ENCODE results near the gene VSTM4.

Gene VSTM4

GRCh38 chr10:49090189-49090575 lies 25.1 kb downstream of the VSTM4 start:
- DNase-seq: no peak

GRCh38 chr10:49089557-49090188 lies 25.6 kb downstream of the VSTM4 start:
- no peak for DNase-seq

- DNase-seq: no peak
These were observed 26.2 kb downstream of the VSTM4 start for GRCh38 chr10:49089152-49089551.

GRCh38 chr10:49086889-49087288 lies 28.4 kb downstream of the VSTM4 start:
- no peak for DNase-seq

GRCh38 chr10:49083261-49083660 lies 32.1 kb downstream of the VSTM4 start:
- DNase-seq: no peak

- DNase-seq: no peak
These were observed 32.6 kb downstream of the VSTM4 start for GRCh38 chr10:49082766-49083165.

- DNase-seq: no peak
These were observed 33.6 kb downstream of the VSTM4 start for GRCh38 chr10:49081547-49082275.

- no peak for DNase-seq
These were observed 34.4 kb downstream of the VSTM4 start for GRCh38 chr10:49080965-49081364.

- DNase-seq: no peak
These were observed 35.3 kb downstream of the VSTM4 start for GRCh38 chr10:49080071-49080470.

GRCh38 chr10:49079499-49079898 lies 35.8 kb downstream of the VSTM4 start:
- no peak for DNase-seq

GRCh38 chr10:49079072-49079471 lies 36.2 kb downstream of the VSTM4 start:
- DNase-seq: no peak

- no peak for DNase-seq
These were observed 36.9 kb downstream of the VSTM4 start for GRCh38 chr10:49078433-49078832.

- no peak for DNase-seq
These were observed 38.4 kb downstream of the VSTM4 start for GRCh38 chr10:49076741-49077521.

GRCh38 chr10:49076319-49076718 lies 39.0 kb downstream of the VSTM4 start:
- no peak for DNase-seq

GRCh38 chr10:49075743-49076142 lies 39.6 kb downstream of the VSTM4 start:
- DNase-seq: no peak

GRCh38 chr10:49074836-49075682 lies 40.3 kb downstream of the VSTM4 start:
- no peak for DNase-seq

GRCh38 chr10:49072166-49072885 lies 43.0 kb downstream of the VSTM4 start:
- no peak for DNase-seq

GRCh38 chr10:49071160-49071761 lies 44.1 kb downstream of the VSTM4 start:
- DNase-seq: no peak

GRCh38 chr10:49070701-49071100 lies 44.6 kb downstream of the VSTM4 start:
- no peak for DNase-seq

- DNase-seq: no peak
These were observed 46.6 kb downstream of the VSTM4 start for GRCh38 chr10:49068672-49069217.

- DNase-seq: no peak
These were observed 47.1 kb downstream of the VSTM4 start for GRCh38 chr10:49068209-49068608.

Data from NCI-H1436 (cell line).